ENCODE results near the gene HSD11B1L.
A peak's percentile ranks its signal among the peaks of the same experiment; 100 is the strongest.
"Not testable (repeated sequence)": the region's sequence is repeated elsewhere in the genome, so short reads cannot be mapped to it uniquely, and the experiment has no call there.

The HSD11B1L gene

DNA sequence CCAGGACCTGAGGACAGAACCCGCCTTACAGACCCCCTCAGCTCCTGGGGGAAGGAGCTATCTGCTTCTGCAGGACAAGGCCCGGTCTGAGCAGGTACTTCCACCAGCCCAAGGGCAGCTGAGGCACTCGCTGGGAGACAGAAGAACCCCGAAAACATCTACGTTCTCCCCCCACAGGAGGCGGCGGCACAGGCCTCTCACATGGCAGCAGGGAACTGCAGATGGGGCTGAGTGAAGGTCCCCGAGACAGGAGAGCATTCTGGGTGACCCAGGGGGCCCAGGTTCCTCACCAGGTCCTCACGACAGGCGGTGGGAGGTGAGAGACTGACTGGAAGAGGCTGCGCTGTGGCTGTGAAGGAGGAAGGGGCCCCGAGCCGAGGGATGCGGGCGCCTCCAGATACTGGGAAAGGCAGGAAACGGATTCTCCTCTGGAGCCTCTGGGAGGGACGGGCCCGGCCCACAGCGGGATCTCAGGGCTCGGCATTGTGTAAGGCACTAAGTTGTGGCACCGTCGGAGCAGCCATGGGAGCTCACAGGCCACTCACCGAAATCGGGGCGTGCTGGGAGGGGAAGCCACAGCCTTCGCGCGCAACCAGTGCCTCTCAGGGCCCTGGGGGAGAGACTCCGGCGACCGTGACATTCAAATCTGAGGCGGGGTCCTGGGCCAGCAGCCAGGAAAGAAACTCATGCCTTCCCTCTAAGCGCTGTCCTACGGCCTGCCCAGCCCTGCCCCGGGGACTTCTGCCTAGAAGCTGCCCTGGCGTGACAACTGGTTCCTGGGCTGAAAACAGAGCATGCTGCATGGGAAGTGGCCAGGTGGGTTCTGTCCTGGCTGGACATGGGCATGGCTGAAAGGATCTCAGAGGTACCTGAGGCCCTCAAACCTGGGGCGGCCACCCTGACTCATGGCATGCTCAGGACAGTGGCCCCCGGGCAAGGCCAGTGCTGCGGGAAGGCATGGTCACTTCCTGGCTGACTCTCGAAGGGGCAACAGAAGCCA is 23.3 kb downstream of the HSD11B1L start:
- DNase-seq, result no peak

DNA sequence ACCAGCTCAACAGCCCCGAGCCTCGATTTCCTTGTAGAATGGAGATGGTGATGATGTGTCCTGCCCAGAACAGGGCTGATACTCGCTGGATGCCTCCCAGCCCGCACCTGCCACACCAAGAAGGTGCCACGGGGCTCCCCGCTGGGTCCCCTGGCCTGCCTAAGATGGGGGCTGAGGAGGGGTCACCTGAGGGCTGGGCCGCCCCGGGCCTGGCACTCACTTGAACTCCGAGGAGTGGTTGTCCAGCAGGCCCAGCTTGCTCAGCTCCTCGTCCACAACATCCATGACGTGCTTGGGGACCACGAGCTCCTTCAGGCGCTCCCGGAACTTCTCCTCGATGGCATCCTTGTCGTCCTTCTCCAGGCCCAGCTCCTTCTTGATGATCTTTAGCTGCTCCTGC is 24.7 kb downstream of the HSD11B1L start:
- no peak for DNase-seq

DNA sequence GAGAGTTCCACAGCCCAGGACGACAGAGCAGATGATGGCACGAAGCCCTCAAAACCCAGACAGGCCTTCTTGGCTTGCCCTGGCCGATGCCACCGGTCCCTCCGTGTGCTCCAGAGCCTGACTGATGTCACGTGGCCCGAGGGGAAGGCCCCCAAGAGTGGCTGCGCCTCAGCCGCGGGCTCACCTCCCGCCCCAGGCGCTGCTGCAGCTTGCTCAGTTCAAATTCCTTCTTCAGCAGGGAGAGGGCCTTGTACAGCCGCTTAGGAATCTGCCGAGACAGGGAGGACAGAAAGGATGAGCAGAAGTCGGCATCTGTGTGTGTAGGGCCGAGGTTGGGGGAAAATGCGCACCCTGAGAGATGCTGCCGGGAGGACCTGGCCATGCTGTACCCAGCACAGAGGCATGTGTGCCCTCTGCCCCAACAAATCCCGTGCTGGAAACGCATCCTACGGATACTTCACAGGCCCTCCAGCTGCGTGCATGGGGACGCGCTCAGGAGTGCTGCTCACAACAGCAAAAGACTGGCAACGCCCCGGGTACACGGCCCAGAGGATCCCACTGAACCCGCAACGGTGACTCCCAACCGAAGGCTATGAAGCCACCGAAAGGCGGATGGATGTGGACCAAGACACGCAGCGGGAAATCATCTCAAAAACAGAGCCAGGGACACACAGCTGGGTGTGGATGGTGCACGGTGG is 26.2 kb downstream of the HSD11B1L start:
- no peak for DNase-seq

DNA sequence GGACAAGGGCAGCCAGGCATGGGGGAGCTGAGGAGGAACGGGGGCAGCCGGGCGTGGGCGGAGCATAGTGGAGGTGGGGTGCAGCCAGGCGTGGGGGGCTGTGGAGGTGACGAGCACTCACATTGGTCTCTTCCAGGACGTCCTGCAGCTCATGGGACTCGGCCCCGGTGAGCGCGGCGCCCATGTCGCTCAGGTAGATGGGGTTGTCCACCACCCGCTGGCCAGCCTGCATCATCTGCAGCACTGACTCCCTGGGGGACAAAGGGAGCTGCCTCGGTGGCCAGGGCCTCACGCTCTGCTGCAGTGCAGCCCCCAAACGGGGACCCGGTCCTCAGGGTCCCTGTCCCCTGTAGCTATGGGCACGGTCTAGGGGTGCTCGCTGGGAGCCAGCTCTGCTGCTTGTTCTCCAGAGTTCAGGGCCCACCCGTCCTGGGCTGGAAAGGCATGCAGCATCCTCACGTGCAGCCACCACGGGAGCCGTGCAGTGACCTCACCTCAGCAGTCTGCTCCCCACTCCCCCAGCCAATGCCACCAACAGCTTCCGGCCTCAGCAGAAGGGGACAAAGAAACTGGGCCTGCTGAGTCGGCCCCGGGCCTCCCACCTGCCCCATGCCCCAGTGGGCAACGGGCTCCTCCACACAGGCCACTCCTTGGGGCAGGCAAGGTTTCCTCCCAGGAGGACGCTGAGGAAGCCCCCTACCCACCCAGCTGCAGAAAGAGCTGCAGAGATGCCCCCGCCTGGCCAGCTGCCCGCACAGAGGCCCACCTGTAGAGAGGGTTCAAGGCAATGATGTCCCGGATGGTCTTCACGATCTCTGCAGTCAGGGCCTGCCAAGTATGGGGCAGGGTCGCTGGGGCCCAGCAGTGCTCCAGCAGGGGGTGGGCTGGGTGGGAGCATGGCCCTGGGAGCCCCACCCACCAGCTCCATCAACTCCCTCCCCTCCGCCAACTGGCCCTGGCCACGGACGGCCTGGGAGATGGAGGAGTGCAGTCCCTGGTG is 27.0 kb downstream of the HSD11B1L start:
- DNase-seq, result no peak

DNA sequence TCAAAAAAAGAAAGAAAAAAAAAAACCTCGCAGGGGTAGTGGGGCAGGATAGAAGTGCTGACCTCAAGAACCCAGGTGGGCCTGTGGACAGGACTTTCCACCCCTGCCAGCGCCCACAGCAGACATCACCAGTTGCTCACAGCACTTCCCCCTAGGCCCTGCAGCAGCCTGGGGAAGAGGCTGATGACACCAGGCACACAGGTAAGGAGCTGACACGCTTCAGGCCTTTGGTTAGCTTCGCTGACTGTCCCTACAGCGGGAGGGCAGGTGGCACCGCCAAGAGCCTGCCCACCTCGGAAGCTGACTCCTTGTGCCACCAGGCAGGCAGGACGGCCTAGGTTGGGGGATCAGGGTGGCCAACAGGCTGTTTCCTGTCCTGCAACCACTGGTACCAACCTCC is 30.2 kb downstream of the HSD11B1L start:
- DNase-seq, result no peak

DNA sequence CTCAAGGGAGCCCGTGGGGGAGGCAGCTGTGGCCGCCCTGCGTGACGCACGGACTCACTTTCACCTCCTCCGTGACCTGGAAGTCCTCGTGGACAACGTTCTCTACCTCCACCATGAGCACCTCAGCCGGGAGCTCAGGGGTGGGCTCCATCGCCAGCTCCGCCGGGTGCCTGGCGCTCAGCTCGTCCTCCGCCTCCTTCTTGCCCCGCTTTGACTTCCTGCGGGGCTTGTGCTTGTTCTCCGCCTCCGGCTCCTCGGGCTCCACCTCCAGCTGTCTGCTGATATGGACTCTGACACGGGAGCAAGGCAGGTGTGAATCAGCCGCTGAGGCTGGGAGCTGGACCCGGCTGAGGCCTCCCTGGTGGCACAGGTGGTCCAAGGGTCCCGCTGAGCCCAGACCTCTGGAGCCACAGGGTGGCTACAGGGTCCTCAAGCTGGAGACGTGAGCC is 30.9 kb downstream of the HSD11B1L start:
- no peak for DNase-seq

DNA sequence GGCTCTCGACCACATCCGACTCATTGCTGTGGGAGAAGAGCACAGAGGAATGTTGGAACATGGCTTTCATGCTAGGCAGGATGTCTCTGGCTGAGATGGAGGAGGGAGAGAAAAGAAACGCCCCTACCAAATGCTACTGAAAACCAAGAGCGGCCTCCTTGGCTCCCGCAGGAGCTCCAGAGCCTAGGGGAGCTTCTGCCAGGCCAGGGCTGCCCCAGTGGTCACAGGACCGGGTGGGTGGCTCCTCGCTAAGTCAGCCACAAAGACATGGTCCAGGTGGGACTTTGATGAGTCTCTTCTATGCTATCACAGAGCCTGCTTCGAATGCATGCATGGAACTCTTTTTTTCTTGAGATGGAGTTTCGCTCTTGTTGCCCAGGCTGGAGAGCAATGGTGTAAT is 32.4 kb downstream of the HSD11B1L start:
- no peak for DNase-seq

DNA sequence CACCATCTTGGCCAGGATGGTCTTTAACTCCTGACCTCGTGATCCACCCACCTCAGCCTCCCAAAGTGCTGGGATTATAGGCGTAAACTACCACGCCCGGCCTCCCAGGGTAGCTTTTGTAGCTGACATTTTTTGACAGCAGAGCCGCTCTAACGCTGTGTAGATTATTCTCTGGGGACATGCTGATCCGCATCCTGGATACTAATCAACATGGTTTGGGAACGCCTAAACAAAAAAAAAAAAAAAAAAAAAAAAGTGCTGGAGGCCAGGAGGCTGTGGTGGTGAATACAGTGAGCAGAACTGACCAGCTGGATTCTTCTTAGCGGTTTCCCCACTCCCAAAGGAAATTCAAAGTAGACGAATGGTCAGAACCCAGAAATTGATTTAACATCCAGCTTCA is 34.0 kb downstream of the HSD11B1L start:
- DNase-seq, result no peak

DNA sequence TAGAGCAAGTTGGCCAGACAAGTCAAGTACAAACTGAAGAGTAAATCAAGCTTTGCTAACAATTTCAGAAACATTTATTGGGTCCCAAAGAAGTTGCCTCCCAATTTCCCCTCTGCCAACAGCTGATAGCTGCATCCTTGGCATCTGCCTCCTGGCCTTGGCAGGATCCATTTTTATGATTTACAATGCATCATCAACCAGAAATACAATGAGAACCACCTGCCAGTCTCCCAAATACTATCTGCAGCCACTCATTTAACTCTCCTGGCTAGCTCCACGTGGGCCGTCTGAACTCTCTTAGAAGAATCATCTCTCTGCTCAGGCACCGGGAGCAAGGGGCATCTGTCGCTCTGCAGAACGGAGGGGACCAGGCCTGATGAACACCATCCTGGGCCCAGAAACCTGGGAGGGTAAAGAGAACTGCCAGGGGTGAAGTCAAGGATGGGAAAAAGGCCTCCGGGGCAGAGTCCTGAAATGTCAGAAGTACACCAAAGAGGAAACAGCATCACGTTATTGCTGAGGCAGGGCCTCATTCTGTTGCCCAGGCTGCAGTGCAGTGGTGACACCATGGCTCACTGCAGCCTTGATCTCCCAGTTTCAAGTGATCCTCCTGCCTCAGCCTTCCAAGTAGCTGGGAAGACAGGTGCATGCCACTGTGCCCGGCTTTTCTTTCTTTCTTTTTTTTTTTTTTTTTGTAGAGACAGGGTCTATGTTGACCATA is 36.5 kb downstream of the HSD11B1L start:
- no peak for DNase-seq

DNA sequence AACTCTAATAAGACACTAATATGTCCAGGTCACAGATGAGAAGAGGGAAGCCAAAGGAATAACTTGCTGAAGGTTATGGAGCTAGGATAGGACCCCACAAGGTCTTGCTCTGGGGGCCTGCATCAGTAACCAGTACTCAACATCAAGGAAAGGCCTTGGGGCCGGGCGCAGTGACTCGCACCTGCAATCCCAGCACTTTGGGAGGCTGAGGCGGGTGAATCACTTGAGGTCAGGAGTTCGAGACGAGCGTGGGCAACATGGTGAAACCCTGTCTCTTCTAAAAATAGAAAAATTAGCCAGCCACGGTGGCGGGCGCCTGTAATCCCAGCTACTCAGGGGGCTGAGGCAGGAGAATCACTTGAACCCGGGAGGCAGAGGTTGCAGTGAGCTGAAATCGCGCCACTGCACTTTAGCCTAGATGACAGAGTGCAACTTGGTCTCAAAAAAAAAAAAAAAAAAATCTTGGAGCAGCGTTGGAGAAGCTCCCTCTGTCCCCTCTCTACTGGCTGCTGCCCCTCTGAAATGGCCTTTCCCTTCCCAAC is 37.3 kb downstream of the HSD11B1L start:
- DNase-seq, result no peak

DNA sequence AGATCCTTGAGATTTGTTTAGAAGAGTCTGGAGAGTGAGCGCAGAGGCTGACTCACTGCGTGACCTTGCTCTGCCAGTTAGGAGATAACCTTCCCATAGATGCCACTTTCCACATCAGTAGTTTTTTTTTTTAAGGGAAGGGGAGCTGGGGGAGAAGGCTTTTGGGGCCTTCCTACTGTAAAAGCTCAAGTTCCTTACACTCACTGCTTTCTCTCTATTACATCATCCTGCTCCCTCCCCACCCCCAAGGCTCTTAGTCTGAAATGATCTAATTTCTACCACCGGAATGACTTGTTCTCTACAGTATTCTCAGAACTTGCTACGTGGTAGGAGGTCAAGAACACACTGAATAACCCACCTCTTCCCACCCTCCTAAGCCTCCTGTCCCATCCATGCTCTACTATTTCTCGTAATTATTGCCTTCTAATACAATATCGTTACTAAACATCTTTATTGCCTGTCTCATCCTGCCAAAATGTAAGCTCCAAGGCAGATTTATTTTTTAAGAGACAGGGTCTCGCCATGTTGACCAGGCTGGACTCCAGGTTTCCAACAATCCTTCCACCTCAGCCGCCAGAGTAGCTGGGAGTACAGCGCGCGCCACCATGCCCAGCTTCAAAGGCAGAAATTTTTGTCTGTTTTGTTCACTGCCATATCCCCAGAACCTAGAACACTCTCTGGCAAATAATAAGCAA is 37.9 kb downstream of the HSD11B1L start:
- no peak for DNase-seq

DNA sequence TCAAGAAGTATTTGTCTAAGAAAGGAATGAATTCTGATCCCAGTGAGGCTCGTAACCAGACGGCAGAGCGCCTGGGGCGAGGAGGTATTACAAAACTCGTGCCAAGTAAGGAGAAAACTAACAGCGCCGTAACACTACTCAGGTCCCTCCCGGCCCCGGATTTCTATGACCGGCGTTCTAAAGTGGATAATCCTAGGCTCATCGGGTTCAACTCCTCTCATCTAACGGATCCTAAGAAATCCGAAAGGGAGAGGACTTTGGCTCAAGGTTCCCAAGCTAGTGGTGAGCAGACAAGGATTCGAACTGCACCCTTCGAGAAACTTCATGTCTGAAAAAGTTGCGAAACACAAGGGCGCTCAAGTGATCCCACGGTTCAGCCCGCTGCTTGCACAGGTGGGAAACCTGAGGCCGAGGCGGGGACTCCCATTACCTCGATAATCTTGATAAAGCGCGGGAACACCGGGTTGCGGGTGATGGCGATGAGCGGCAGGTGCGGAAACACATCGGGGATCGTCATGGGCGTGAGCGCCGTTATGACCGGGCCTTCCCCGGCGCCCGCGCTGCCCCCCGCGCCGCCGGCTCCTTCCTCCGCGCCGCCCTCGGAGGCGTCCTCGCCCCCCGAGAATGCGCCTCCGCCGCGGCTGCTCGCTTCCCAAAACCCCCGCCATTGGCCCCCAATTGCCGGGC is 38.6 kb downstream of the HSD11B1L start:
- DNase-seq, result no peak

DNA sequence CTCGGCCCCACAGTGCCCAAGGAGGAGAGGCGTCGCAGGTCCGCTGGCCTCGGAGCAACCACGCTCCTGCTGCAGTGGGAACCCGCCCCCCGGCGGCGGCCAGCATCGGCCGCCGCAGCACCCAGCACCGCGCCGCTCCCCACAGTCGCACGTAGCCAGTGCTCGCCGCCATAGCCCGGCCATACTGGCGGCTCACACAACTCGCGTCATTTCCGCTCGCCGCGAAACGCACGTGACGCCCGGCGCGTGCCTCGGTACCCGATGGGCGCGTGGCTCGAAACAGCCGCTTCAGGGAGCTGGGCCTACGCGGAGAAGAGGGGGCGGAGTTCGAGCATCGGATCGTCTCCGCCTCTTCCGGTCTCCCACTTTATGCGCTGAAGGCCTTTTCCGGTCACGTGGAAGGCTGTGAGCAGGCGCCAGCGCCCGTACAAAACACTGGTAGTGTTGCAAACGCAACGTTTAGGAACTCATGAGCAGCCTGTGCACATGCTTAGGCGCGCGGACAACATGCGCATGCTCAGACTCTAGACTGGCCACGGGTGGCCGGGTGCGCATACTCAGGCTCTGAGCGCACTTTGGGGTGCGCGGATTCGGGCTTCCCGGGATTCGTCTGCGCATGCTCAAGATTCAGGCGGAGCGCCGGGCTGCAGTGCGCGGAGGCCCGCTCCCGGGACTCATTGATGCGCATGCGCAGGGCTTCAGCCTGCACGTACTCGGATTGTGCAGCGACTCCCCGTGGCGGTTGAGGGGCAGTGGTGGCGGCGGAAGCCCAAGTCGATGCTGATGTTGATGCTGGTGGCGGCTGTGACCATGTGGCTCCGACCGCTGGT is 39.3 kb downstream of the HSD11B1L start, which contains the start of the genes CATSPERD and LONP1:
CATSPERD (plus strand) TSS at position 677 of the 830 bp plus-strand sequence; CDS start at position 778, 101 bp downstream.
LONP1 (minus strand) TSS at position 186 of the 830 bp plus-strand sequence; CDS start at position 172, 14 bp downstream.
- DNase-seq, result peak; percentile 99

DNA sequence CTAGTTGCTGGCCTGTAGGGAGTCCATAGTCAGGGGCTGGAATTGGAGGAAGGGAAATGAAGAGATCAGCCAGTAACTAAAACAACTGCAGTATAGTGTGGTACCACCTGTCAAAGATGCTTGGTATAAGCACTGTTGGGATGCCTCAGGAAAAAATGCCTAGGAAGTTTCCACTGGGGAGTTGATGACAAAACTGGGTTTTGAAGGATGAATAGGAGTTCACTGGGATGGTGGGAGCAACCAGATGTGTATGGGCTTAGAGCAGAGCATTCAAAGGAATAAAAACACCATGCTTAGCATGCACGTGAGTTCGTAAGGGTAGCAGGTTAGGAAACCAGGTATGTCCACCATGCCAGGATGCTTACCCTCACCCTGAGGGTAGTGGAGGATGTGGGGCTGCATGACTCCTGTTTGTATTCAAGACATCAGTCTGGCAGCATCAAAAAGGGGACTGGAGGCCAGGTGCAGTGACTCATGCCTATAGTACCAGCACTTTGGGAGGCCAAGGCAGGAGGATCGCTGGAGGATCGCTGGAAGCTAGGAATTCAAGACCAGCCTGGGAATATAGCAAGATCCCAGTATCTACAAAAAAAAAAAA is 46.7 kb downstream of the HSD11B1L start:
- DNase-seq, result no peak

DNA sequence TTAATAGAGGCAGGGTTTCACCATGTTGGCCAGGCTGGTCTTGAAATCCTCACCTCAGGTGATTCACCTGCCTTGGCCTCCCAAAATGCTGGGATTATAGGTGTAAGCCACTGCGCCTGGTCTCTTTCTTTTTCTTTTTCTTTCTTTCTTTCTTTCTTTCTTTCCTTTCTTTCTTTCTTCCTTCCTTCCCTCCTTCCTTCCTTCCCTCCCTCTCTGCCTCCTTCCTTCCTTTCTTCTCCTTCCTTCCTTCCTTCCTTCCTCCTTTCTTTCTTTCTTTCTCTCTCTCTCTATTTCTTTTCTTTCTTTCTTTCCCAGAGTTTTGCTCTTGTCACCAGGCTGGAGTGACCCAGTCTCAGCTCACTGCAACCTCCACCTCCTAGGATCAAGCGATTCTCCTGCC is 52.3 kb downstream of the HSD11B1L start:
- DNase-seq, result not testable (repeated sequence)
